ENCODE measurements around the gene ITGB1BP1. TPM values are rescaled to one million over a fixed set of nuclear protein-coding genes. Genes with fewer than 3 reads are reported as not detected.
A peak's percentile ranks its signal among the peaks of the same experiment; 100 is the strongest.

Gene ITGB1BP1
- total RNA-seq, 2 experiments from 2014 or later, result 54.0 to 102 TPM

- no peak for TF ChIP-seq EZH2phosphoT487 (IDR thresholded peaks at IDR 0.05; ENCODE audit: borderline replicate concordance, low read depth, low read length)
- no peak for TF ChIP-seq CTCF (conservative IDR thresholded peaks at IDR 0.05; ENCODE audit: low read length)
- no peaks in the 10 kb centered on the region for H4K20me1 ChIP-seq (ENCODE audit: insufficient read depth, low read length)
- H3K4me1 ChIP-seq (ENCODE audit: insufficient read depth, low read length, poor library complexity, severe bottlenecking), result peaks cover 46% of the 10 kb centered on the region
- no peak for DNase-seq (ENCODE audit: low spot score)
- H3K9me3 ChIP-seq (ENCODE audit: low read length), result no peaks in the 10 kb centered on the region
- no peak overlapping the region for H2AFZ ChIP-seq (ENCODE audit: low read length)
- intact Hi-C loops (cut with micrococcal nuclease; ENCODE audit: unreplicated experiment), result loop anchor here (5.0 kb wide), 1 partner anchor 167 kb away; the partner anchor contains the start of gene ASAP2
- no peaks in the 10 kb centered on the region for H3K79me2 ChIP-seq (ENCODE audit: insufficient read depth, low read depth, low read length)
- no TSS peak for BruUV-seq (replicated peaks)
- no peaks in the 10 kb centered on the region for H3K36me3 ChIP-seq (ENCODE audit: insufficient read depth, low read length)
- CTCF ChIA-PET (ENCODE audit: unreplicated experiment), result no interaction called here
- no peaks in the 10 kb centered on the region for H3K9me2 ChIP-seq (ENCODE audit: insufficient read depth, low read length)
- H3K27ac ChIP-seq (ENCODE audit: low read depth, low read length, poor library complexity, severe bottlenecking), result no peak overlapping the region
- H3K4me2 ChIP-seq (ENCODE audit: low read length), result no peak overlapping the region
- H3K4me3 ChIP-seq (ENCODE audit: low read depth, low read length, poor library complexity, severe bottlenecking), result no peak overlapping the region
- POLR2A ChIA-PET, result interaction anchor here (0.7 kb wide), 1 partner anchor 13 kb away, joined by 3 read pairs; no protein-coding TSS in a partner anchor
Measured at GRCh38 chr2:9374071-9374730, 49.1 kb downstream of the ITGB1BP1 start.

DNA sequence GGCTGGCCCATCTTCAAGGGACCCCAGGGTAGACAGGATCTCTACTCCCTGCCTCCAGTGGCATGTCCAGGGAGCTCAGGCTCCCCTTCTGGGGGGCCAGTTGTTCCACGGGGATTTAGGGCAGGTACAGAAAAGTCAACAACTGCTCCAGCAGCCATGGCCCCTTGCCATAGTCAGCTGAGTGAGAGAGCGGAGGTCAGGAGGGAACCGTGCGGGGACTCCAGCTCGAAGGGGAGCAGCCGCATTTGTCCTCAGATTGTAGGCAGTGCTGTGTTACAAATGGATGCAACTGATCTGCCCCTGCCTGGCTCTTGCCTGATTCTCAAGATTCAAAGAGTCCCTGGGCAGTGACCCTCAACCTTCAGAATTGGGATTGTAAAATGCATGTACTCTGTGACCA lies 49.9 kb downstream of the ITGB1BP1 start:
- Histone ChIP-seq H3K4me3 (ENCODE audit: low read depth, low read length, poor library complexity, severe bottlenecking) (no peak overlapping the region), H3K4me2 (ENCODE audit: low read length) (peak overlapping the region; percentile 54), H2AFZ (ENCODE audit: low read length) (peak overlapping the region; percentile 26; the same call in 1 of the 2 replicates), H3K79me2 (ENCODE audit: insufficient read depth, low read depth, low read length) (no peaks in the 10 kb centered on the region), H3K36me3 (ENCODE audit: insufficient read depth, low read length) (no peaks in the 10 kb centered on the region), H3K27ac (ENCODE audit: low read depth, low read length, poor library complexity, severe bottlenecking) (peak overlapping the region; percentile 34), H3K4me1 (ENCODE audit: insufficient read depth, low read length, poor library complexity, severe bottlenecking) (peaks cover 46% of the 10 kb centered on the region), H3K9me3 (ENCODE audit: low read length) (no peaks in the 10 kb centered on the region), H3K9me2 (ENCODE audit: insufficient read depth, low read length) (no peaks in the 10 kb centered on the region), H4K20me1 (ENCODE audit: insufficient read depth, low read length) (no peaks in the 10 kb centered on the region)
- POLR2A ChIA-PET, result no interaction called here
- BruUV-seq (replicated peaks), result no TSS peak
- TF ChIP-seq CTCF (conservative IDR thresholded peaks at IDR 0.05; ENCODE audit: low read length) (no peak), EZH2phosphoT487 (IDR thresholded peaks at IDR 0.05; ENCODE audit: borderline replicate concordance, low read depth, low read length) (no peak)
- DNase-seq (ENCODE audit: low spot score), result no peak
- intact Hi-C loops (cut with micrococcal nuclease; ENCODE audit: unreplicated experiment), result loop anchor here (2.0 to 5.0 kb wide), 2 partner anchors 49 to 166 kb away; partner anchors contain the start of genes ASAP2, CPSF3 and ITGB1BP1
- CTCF ChIA-PET (ENCODE audit: unreplicated experiment), result interaction anchor here (0.6 kb wide), 1 partner anchor 21 kb away, joined by 4 read pairs; no protein-coding TSS in a partner anchor

GRCh38 chr2:9373047-9373446 lies 50.3 kb downstream of the ITGB1BP1 start:
- H4K20me1 ChIP-seq (ENCODE audit: insufficient read depth, low read length), result no peaks in the 10 kb centered on the region
- BruUV-seq (replicated peaks), result no TSS peak
- intact Hi-C loops (cut with micrococcal nuclease; ENCODE audit: unreplicated experiment), result loop anchor here (2.0 to 5.0 kb wide), 2 partner anchors 50 to 166 kb away; partner anchors contain the start of genes ASAP2, CPSF3 and ITGB1BP1
- peaks cover 46% of the 10 kb centered on the region for H3K4me1 ChIP-seq (ENCODE audit: insufficient read depth, low read length, poor library complexity, severe bottlenecking)
- H3K9me2 ChIP-seq (ENCODE audit: insufficient read depth, low read length), result no peaks in the 10 kb centered on the region
- ChIA-PET POLR2A (no interaction called here), CTCF (ENCODE audit: unreplicated experiment) (interaction anchor here (0.6 to 0.9 kb wide), 3 partner anchors 12 to 21 kb away, joined by 3 to 4 read pairs (median 3); no protein-coding TSS in a partner anchor)
- no peaks in the 10 kb centered on the region for H3K36me3 ChIP-seq (ENCODE audit: insufficient read depth, low read length)
- H3K4me2 ChIP-seq (ENCODE audit: low read length), result peak overlapping the region; percentile 54
- DNase-seq (ENCODE audit: low spot score), result peak; percentile 90
- peak overlapping the region; percentile 34 for H3K27ac ChIP-seq (ENCODE audit: low read depth, low read length, poor library complexity, severe bottlenecking)
- H3K79me2 ChIP-seq (ENCODE audit: insufficient read depth, low read depth, low read length), result no peaks in the 10 kb centered on the region
- H3K4me3 ChIP-seq (ENCODE audit: low read depth, low read length, poor library complexity, severe bottlenecking), result no peak overlapping the region
- H2AFZ ChIP-seq (ENCODE audit: low read length), result peak overlapping the region; percentile 26; the same call in 1 of the 2 replicates
- TF ChIP-seq CTCF (conservative IDR thresholded peaks at IDR 0.05; ENCODE audit: low read length), result no peak
- no peak for TF ChIP-seq EZH2phosphoT487 (IDR thresholded peaks at IDR 0.05; ENCODE audit: borderline replicate concordance, low read depth, low read length)
- H3K9me3 ChIP-seq (ENCODE audit: low read length), result no peaks in the 10 kb centered on the region

All from OCI-LY7 (cell line).